Loucy (cell line): ENCODE results near the gene AMBRA1.

Experiments used
- H2AFZ ChIP-seq: fragments of 200-600 bp; sonication (generic); 2 replicates; pipeline ENCODE4 v1.6.0; 2016; ENCODE audit warnings: antibody characterized with exemption, mild to moderate bottlenecking, low read length, moderate library complexity
- H3F3A ChIP-seq: fragments of 200-600 bp; 2 replicates; pipeline ENCODE4 v1.6.0; 2016; ENCODE audit warnings: antibody characterized with exemption, low read depth, mild to moderate bottlenecking
- H3K27me3 ChIP-seq: fragments of 200-600 bp; sonication (generic); 2 replicates; pipeline ENCODE4 v1.6.1; 2014; ENCODE audit warnings: low read length, mild to moderate bottlenecking; ENCODE audit not compliant: insufficient read depth, poor library complexity, severe bottlenecking
- H3K36me3 ChIP-seq: fragments of 200-600 bp; sonication (generic); 2 replicates; pipeline ENCODE4 v1.6.1; 2016; ENCODE audit warnings: low read length; ENCODE audit not compliant: insufficient read depth
- H3K4me1 ChIP-seq: fragments of 200-600 bp; sonication (generic); 2 replicates; pipeline ENCODE4 v1.5.1; 2014; ENCODE audit warnings: low read length, mild to moderate bottlenecking; ENCODE audit not compliant: insufficient read depth, poor library complexity, severe bottlenecking
- H3K4me2 ChIP-seq: fragments of 200-600 bp; sonication (generic); 2 replicates; pipeline ENCODE4 v1.6.0; 2014; ENCODE audit warnings: antibody characterized with exemption, low read length, low read depth, mild to moderate bottlenecking; ENCODE audit not compliant: poor library complexity, severe bottlenecking
- H3K4me3 ChIP-seq: fragments of 200-600 bp; sonication (generic); 2 replicates; pipeline ENCODE4 v1.5.1; 2014; ENCODE audit warnings: low read length, mild to moderate bottlenecking, mixed read lengths; ENCODE audit not compliant: poor library complexity, severe bottlenecking
- H3K79me2 ChIP-seq: fragments of 200-600 bp; sonication (generic); 2 replicates; pipeline ENCODE4 v1.6.1; 2014; ENCODE audit warnings: low read length; ENCODE audit not compliant: insufficient read depth
- H3K9ac ChIP-seq: fragments of 200-600 bp; sonication (generic); 2 replicates; pipeline ENCODE4 v1.6.0; 2014; ENCODE audit warnings: mild to moderate bottlenecking, low read depth, low read length, moderate library complexity; ENCODE audit not compliant: poor library complexity, severe bottlenecking
- H3K9me2 ChIP-seq: fragments of 200-600 bp; sonication (generic); replicated peaks from 2 replicates; pipeline ENCODE4 v1.6.1; 2016; ENCODE audit warnings: low read depth, low read length, mixed read lengths
- H3K9me3 ChIP-seq: fragments of 200-600 bp; sonication (generic); 2 replicates; pipeline ENCODE4 v1.6.1; 2014; ENCODE audit warnings: mild to moderate bottlenecking, antibody characterized with exemption, low read length, low read depth; ENCODE audit not compliant: insufficient read depth
- H4K20me1 ChIP-seq: fragments of 200-600 bp; sonication (generic); 2 replicates; pipeline ENCODE4 v1.6.0; 2014; ENCODE audit warnings: antibody characterized with exemption, low read length, mild to moderate bottlenecking; ENCODE audit not compliant: insufficient read depth, poor library complexity, severe bottlenecking
- EZH2phosphoT487 ChIP-seq: fragments of 200-600 bp; IDR thresholded peaks from 2 replicates; pipeline ENCODE4 v1.6.1; 2018; ENCODE audit warnings: antibody characterized with exemption, mild to moderate bottlenecking, moderate library complexity, borderline replicate concordance
- TF ChIP-seq, protein P1 (sequence below): fragments of 200-600 bp; sonication (generic); conservative IDR thresholded peaks from 2 replicates; pipeline ENCODE4 v1.5.1; 2014; ENCODE audit warnings: mild to moderate bottlenecking, antibody characterized with exemption, low read length

AMBRA1 gene

DNA sequence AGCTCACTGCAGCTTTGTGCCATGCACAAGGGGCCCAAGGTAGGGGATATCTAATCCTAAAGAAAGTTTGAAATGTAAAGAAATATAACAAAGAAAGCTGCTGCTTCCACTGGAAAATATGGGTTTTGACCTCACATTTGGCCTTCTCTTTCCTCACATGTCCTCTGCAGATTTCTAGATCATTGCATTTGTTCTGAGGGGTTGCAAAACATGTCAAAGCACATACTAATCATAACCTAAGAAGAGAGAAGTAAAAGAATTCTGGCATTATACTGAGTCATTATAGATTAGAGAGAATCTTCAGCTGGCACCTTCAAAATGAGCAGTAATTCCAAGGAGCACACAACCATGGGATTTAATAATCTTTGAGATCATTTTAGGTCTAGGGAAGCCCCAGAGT, 109.7 kb downstream of the AMBRA1 start:
- H3K4me3 ChIP-seq = no peak overlapping the region
- H3K4me2 ChIP-seq = no peak overlapping the region
- TF ChIP-seq, protein P1, sequence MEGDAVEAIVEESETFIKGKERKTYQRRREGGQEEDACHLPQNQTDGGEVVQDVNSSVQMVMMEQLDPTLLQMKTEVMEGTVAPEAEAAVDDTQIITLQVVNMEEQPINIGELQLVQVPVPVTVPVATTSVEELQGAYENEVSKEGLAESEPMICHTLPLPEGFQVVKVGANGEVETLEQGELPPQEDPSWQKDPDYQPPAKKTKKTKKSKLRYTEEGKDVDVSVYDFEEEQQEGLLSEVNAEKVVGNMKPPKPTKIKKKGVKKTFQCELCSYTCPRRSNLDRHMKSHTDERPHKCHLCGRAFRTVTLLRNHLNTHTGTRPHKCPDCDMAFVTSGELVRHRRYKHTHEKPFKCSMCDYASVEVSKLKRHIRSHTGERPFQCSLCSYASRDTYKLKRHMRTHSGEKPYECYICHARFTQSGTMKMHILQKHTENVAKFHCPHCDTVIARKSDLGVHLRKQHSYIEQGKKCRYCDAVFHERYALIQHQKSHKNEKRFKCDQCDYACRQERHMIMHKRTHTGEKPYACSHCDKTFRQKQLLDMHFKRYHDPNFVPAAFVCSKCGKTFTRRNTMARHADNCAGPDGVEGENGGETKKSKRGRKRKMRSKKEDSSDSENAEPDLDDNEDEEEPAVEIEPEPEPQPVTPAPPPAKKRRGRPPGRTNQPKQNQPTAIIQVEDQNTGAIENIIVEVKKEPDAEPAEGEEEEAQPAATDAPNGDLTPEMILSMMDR = no peak
- TF ChIP-seq EZH2phosphoT487 = no peak
- H2AFZ ChIP-seq = no peak overlapping the region
- H3F3A ChIP-seq = no peaks in the 10 kb centered on the region
- no peaks in the 10 kb centered on the region for H4K20me1 ChIP-seq
- H3K36me3 ChIP-seq = peaks cover 10% of the 10 kb centered on the region; the same call in 1 of the 2 replicates
- no peak overlapping the region for H3K9ac ChIP-seq
- no peaks in the 10 kb centered on the region for H3K4me1 ChIP-seq
- no peaks in the 10 kb centered on the region for H3K27me3 ChIP-seq
- no peaks in the 10 kb centered on the region for H3K9me3 ChIP-seq
- no peaks in the 10 kb centered on the region for H3K79me2 ChIP-seq
- no peaks in the 10 kb centered on the region for H3K9me2 ChIP-seq

DNA sequence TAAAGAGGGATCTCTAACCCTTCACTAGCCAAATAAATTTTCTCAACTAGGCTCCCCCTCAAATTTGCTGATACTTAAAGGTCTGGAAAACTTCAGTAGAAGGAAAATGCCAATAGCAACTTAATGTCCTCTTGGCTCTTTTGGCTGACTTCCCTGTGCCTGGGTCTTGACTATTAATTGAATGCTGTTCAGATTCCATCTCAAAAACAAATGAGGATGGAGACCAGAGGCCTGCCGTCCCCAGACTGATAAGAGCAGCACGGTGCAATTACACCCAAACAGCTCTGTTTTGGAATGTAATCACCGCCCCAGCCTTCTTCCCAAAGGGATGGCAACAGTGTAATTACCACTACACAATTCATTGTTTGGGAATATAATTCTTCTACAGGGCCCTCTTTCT, 112.9 kb downstream of the AMBRA1 start:
- no peak overlapping the region for H3K9ac ChIP-seq
- peaks cover 13% of the 10 kb centered on the region; the same call in 1 of the 2 replicates for H3K36me3 ChIP-seq
- no peaks in the 10 kb centered on the region for H3K9me3 ChIP-seq
- no peaks in the 10 kb centered on the region for H3K4me1 ChIP-seq
- H2AFZ ChIP-seq = no peak overlapping the region
- no peaks in the 10 kb centered on the region for H3K79me2 ChIP-seq
- no peak overlapping the region for H3K4me2 ChIP-seq
- H4K20me1 ChIP-seq = no peaks in the 10 kb centered on the region
- no peaks in the 10 kb centered on the region for H3F3A ChIP-seq
- H3K4me3 ChIP-seq = no peak overlapping the region
- H3K27me3 ChIP-seq = no peaks in the 10 kb centered on the region
- H3K9me2 ChIP-seq = no peaks in the 10 kb centered on the region
- TF ChIP-seq EZH2phosphoT487 = no peak
- TF ChIP-seq, protein P1 = no peak

DNA sequence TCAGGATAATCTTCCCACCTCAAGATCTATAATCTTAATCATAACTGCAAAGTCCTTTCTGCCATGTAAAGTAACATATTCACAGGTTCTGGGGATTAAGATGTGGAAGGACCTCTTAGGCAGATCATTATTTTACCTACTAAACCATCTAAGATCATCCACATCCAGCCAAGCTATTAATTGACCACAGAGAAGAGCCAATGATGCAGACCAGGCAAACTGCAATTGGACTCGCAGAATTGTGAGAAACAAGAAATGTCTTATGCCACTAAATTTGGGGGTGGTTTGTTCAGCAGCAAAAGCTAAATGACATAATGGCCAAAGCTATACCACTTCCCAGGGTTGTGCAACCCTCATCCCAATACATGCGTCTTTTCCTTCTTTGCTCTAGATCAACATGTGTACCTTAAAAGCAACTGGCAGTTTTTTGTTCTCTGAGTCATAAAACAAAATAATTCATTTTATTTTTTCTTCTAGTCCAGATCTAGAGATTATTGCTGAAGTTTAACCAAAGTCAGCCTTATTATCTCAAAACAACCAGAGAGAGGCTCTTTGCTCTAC, 113.6 kb downstream of the AMBRA1 start:
- no peak for TF ChIP-seq EZH2phosphoT487
- TF ChIP-seq, protein P1 = no peak
- Histone ChIP-seq H3K4me3 (no peak overlapping the region), H3K9me2 (no peaks in the 10 kb centered on the region), H3K79me2 (no peaks in the 10 kb centered on the region), H3K9ac (no peak overlapping the region), H2AFZ (no peak overlapping the region), H3K9me3 (no peaks in the 10 kb centered on the region), H3K4me2 (no peak overlapping the region), H3F3A (no peaks in the 10 kb centered on the region), H3K4me1 (no peaks in the 10 kb centered on the region), H4K20me1 (no peaks in the 10 kb centered on the region), H3K27me3 (no peaks in the 10 kb centered on the region), H3K36me3 (peaks cover 17% of the 10 kb centered on the region; the same call in 1 of the 2 replicates)
